ENCODE data around the gene AKAP17A. TPM values are rescaled to one million over a fixed set of nuclear protein-coding genes. Genes with fewer than 3 reads are reported as not detected.
A peak's percentile ranks its signal among the peaks of the same experiment; 100 is the strongest.
"Not testable (repeated sequence)": the region's sequence is repeated elsewhere in the genome, so short reads cannot be mapped to it uniquely, and the experiment has no call there.

Gene AKAP17A
- total RNA-seq, 1 donor from 2014 or later, result 84.7 TPM

DNA sequence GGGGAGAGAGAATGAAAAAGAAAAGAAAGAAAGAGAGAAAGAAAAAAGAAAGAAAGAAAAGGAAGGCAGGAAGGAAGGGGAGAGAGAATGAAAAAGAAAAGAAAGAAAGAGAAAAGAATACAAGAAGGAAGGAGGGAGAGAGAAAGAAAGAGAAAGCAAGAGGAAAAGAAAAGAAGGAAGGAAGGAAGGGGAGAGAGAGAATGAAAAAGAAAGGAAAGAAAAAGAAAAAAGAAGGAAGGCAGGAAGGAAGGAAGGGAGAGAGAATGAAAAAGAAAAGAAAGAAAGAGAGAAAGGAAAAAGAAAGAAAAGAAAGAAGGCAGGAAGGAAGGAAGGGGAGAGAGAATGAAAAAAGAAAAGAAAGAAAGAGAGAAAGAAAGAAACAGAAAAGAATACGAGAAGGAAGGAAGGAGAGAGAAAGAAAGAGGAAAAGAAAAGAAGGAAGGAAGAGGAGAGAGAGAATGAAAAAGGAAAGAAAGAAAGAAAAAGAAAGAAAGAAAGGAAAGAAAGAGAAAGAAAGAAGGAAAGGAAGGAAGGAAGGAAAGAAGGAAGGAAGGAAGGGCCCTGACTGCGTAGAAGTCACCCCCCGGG, 39.4 kb upstream of the AKAP17A start:
- Mint-ChIP-seq H3K36me3 (ENCODE audit: low read depth) (peaks cover 5% of the 10 kb centered on the region), H3K27me3 (no peaks in the 10 kb centered on the region), H3K9me3 (peaks cover 10% of the 10 kb centered on the region), H3K4me3 (peak overlapping the region; percentile 32), H3K4me1 (peaks cover 67% of the 10 kb centered on the region), H3K27ac (peak overlapping the region; percentile 93)
- DNase-seq (no peak), ATAC-seq (ENCODE audit: low read depth) (no peak)
- TF ChIP-seq, protein P1, sequence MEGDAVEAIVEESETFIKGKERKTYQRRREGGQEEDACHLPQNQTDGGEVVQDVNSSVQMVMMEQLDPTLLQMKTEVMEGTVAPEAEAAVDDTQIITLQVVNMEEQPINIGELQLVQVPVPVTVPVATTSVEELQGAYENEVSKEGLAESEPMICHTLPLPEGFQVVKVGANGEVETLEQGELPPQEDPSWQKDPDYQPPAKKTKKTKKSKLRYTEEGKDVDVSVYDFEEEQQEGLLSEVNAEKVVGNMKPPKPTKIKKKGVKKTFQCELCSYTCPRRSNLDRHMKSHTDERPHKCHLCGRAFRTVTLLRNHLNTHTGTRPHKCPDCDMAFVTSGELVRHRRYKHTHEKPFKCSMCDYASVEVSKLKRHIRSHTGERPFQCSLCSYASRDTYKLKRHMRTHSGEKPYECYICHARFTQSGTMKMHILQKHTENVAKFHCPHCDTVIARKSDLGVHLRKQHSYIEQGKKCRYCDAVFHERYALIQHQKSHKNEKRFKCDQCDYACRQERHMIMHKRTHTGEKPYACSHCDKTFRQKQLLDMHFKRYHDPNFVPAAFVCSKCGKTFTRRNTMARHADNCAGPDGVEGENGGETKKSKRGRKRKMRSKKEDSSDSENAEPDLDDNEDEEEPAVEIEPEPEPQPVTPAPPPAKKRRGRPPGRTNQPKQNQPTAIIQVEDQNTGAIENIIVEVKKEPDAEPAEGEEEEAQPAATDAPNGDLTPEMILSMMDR (IDR thresholded peaks at IDR 0.05), result no peak
- ChIA-PET CTCF (no interaction called here), POLR2A (no interaction called here)
- intact Hi-C loops (cut with micrococcal nuclease), result no loop called here

- DNase-seq, result peak; percentile 38
- intact Hi-C loops (cut with micrococcal nuclease), result loop anchor here (1.0 kb wide), 2 partner anchors 7 to 17 kb away; partner anchors contain the start of gene P2RY8
- TF ChIP-seq, protein P1 (IDR thresholded peaks at IDR 0.05), result no peak
- H3K27me3 Mint-ChIP-seq, result no peaks in the 10 kb centered on the region
- peak overlapping the region; percentile 72 for H3K4me3 Mint-ChIP-seq
- POLR2A ChIA-PET, result no interaction called here
- H3K9me3 Mint-ChIP-seq, result peaks cover 14% of the 10 kb centered on the region
- peaks cover 5% of the 10 kb centered on the region for H3K36me3 Mint-ChIP-seq (ENCODE audit: low read depth)
- H3K4me1 Mint-ChIP-seq, result peaks cover 60% of the 10 kb centered on the region
- CTCF ChIA-PET, result no interaction called here
- H3K27ac Mint-ChIP-seq, result peak overlapping the region; percentile 93
- ATAC-seq (ENCODE audit: low read depth), result peak; percentile 95
These were observed 36.8 kb upstream of the AKAP17A start for GRCh38 chrX:1554469-1555210.

- Mint-ChIP-seq H3K27me3 (no peaks in the 10 kb centered on the region), H3K36me3 (ENCODE audit: low read depth) (peaks cover 5% of the 10 kb centered on the region), H3K9me3 (peaks cover 14% of the 10 kb centered on the region), H3K4me3 (peak overlapping the region; percentile 72), H3K4me1 (peaks cover 59% of the 10 kb centered on the region), H3K27ac (peak overlapping the region; percentile 93)
- intact Hi-C loops (cut with micrococcal nuclease), result loop anchor here (1.0 kb wide), 2 partner anchors 8 to 18 kb away; partner anchors contain the start of gene P2RY8
- DNase-seq (peak; percentile 10), ATAC-seq (ENCODE audit: low read depth) (no peak)
- POLR2A ChIA-PET, result no interaction called here
- TF ChIP-seq, protein P1 (IDR thresholded peaks at IDR 0.05), result no peak
- CTCF ChIA-PET, result no interaction called here
These were observed 36.0 kb upstream of the AKAP17A start for GRCh38 chrX:1555370-1555769.

GRCh38 chrX:1557442-1557841, 34.0 kb upstream of the AKAP17A start:
- peaks cover 54% of the 10 kb centered on the region for H3K4me1 Mint-ChIP-seq
- H3K27ac Mint-ChIP-seq; CTCF ChIA-PET; H3K27me3 Mint-ChIP-seq; ATAC-seq (ENCODE audit: low read depth); intact Hi-C loops (cut with micrococcal nuclease); H3K36me3 Mint-ChIP-seq (ENCODE audit: low read depth); DNase-seq; POLR2A ChIA-PET; H3K4me3 Mint-ChIP-seq: not testable (repeated sequence)
- H3K9me3 Mint-ChIP-seq, result peaks cover 14% of the 10 kb centered on the region

GRCh38 chrX:1558761-1559468, 32.5 kb upstream of the AKAP17A start:
- no peak overlapping the region for H3K4me3 Mint-ChIP-seq
- H3K27me3 Mint-ChIP-seq, result no peaks in the 10 kb centered on the region
- H3K36me3 Mint-ChIP-seq (ENCODE audit: low read depth), result peaks cover 5% of the 10 kb centered on the region
- DNase-seq (no peak), ATAC-seq (ENCODE audit: low read depth) (no peak)
- TF ChIP-seq, protein P1 (IDR thresholded peaks at IDR 0.05), result no peak
- H3K27ac Mint-ChIP-seq, result no peak overlapping the region
- H3K9me3 Mint-ChIP-seq, result peaks cover 12% of the 10 kb centered on the region
- ChIA-PET CTCF (no interaction called here), POLR2A (no interaction called here)
- intact Hi-C loops (cut with micrococcal nuclease), result no loop called here
- peaks cover 40% of the 10 kb centered on the region for H3K4me1 Mint-ChIP-seq
